HL-60 (cell line): Measurements from ENCODE around the gene EXOC3L2.

Source experiments
- DNase-seq, 2 experiments: peaks; one replicate each; pipeline ENCODE4 v3.0.0-alpha.2; 2010 to 2020; ENCODE audit warnings: low read depth in 1 of 2, low spot score in 1 of 2
- H3K27ac ChIP-seq: fragments of 250-450 bp; sonication (Bioruptor Pico); replicated peaks from 2 replicates; pipeline ENCODE4 v1.5.1; 2020; ENCODE audit warnings: mild to moderate bottlenecking, moderate library complexity
- H3K27me3 ChIP-seq: fragments of 250-450 bp; sonication (Bioruptor Pico); 2 replicates; pipeline ENCODE4 v1.5.1; 2021; ENCODE audit warnings: mild to moderate bottlenecking, moderate library complexity; ENCODE audit not compliant: insufficient read depth, poor library complexity, severe bottlenecking
- H3K4me3 ChIP-seq: replicated peaks from 2 replicates; pipeline ENCODE4 v1.5.1; 2011; ENCODE audit warnings: mild to moderate bottlenecking, control low read depth, low read length; ENCODE audit not compliant: insufficient read depth
- GABPA ChIP-seq: IDR thresholded peaks from 2 replicates; pipeline ENCODE4 v1.6.1; 2012; ENCODE audit warnings: low read depth
- POLR2AphosphoS5 ChIP-seq: IDR thresholded peaks from 2 replicates; pipeline ENCODE4 v1.6.1; 2012; ENCODE audit warnings: low read depth
- REST ChIP-seq: IDR thresholded peaks from 2 replicates; pipeline ENCODE4 v1.6.1; 2012; ENCODE audit warnings: low read depth; ENCODE audit not compliant: insufficient replicate concordance
- SPI1 ChIP-seq: IDR thresholded peaks from 2 replicates; pipeline ENCODE4 v1.6.1; 2012; ENCODE audit warnings: low read depth, mild to moderate bottlenecking, borderline replicate concordance
- TF ChIP-seq, protein P1 (sequence below): IDR thresholded peaks from one replicate; pipeline ENCODE4 v1.5.1; 2011; ENCODE audit warnings: low read length, control low read depth, inconsistent platforms; ENCODE audit not compliant: insufficient read depth

EXOC3L2 gene

DNA sequence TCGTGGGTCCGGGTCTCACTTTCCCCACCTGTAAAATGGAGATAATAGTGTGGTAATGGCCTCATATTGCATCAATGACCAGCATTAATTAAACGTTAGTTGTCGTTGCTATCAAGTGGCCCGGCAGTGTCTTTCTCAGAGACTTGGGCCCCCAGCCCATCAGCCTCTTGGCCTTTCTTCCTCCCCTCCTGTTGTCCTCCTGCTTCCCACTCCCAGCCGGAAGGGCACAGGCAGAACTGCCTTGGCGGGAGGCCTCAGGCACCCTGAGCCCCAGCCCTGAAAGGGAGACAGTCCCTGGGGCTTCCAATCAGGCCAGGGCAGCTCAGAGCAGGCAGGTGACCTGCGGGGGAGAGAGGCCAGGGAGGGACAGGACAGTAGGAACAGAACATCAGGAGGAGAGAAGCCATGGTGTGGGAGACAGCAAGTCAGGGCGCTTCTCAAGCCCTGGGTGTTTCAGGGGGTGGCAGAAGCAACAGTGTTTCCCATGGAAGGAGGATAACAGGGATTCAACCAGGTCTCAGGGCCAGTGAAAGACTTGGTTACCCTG lies 10.5 kb upstream of the EXOC3L2 start:
- TF ChIP-seq REST (no peak), GABPA (no peak), SPI1 (no peak), POLR2AphosphoS5 (no peak)
- TF ChIP-seq, protein P1, sequence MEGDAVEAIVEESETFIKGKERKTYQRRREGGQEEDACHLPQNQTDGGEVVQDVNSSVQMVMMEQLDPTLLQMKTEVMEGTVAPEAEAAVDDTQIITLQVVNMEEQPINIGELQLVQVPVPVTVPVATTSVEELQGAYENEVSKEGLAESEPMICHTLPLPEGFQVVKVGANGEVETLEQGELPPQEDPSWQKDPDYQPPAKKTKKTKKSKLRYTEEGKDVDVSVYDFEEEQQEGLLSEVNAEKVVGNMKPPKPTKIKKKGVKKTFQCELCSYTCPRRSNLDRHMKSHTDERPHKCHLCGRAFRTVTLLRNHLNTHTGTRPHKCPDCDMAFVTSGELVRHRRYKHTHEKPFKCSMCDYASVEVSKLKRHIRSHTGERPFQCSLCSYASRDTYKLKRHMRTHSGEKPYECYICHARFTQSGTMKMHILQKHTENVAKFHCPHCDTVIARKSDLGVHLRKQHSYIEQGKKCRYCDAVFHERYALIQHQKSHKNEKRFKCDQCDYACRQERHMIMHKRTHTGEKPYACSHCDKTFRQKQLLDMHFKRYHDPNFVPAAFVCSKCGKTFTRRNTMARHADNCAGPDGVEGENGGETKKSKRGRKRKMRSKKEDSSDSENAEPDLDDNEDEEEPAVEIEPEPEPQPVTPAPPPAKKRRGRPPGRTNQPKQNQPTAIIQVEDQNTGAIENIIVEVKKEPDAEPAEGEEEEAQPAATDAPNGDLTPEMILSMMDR: no peak
- Histone ChIP-seq H3K27me3 (no peaks in the 10 kb centered on the region), H3K27ac (no peak overlapping the region), H3K4me3 (no peak overlapping the region)
- DNase-seq: no peak

DNA sequence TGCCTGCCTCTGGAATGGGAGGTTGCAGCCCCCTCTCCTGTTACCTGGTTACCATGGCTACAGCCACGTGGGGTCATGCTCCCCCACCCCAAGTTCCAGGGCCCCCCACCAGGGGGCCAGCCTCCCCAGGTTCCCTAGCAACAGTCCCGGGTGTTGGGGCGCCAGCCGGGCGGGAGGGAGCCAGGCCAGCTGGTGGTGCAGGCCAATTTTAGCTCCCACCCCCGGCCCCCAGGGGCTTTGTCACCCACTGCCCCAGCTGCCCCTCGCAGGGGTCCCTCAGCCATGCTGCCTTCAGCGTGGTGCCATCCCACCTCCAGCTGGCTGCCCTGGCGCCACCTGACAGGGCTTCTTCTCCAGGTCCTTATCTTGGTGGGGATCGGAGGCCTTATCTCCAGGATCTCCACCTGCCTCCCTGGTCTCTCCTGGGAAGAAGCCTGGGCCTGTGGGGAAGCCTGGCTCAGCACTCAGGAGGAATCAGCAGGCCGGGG lies 8.9 kb upstream of the EXOC3L2 start:
- Histone ChIP-seq H3K4me3 (no peak overlapping the region), H3K27ac (no peak overlapping the region), H3K27me3 (no peaks in the 10 kb centered on the region)
- DNase-seq: no peak
- TF ChIP-seq GABPA: no peak
- no peak for TF ChIP-seq SPI1
- no peak for TF ChIP-seq REST
- no peak for TF ChIP-seq POLR2AphosphoS5
- TF ChIP-seq, protein P1: no peak

DNA sequence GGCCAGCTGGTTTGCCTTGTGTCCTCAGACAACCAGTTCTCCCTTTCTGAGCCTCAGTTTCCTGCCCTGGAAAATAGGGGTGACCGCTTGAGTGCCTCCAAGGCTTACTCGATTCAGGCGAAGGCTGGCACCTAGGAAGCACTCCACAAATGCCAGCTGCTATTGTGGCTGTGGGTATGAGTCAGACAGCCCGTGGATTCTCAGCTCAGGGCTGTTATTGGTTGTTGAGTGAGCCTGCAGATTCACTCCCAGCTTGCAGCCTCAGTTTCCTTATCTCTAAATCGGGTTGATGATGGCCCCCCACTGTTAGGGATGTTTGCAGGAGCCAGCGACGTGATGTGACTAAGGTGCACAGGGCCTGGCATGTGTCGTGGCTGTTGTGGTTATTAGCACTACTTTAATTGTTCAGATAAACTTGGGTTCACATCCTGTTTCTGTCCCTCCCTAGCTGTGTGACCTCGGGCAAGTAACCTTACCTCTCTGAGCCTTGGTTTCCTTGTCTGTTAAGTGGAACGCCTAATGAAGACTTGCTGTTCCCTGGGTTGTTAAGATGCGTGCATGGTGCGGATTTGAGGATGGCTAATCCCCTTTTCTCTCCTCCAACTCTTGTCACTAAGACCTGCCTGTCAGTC lies 8.3 kb upstream of the EXOC3L2 start:
- no peak overlapping the region for H3K27ac ChIP-seq
- H3K4me3 ChIP-seq: no peak overlapping the region

More for the DNA sequence above, 8.3 kb upstream of the EXOC3L2 start:
- no peak for DNase-seq
- no peak for TF ChIP-seq REST
- TF ChIP-seq, protein P1: no peak
- TF ChIP-seq POLR2AphosphoS5: no peak
- no peak for TF ChIP-seq SPI1
- TF ChIP-seq GABPA: no peak
- H3K27me3 ChIP-seq: no peaks in the 10 kb centered on the region
